Measurements from ENCODE around the gene VAV2.

The VAV2 gene

DNA sequence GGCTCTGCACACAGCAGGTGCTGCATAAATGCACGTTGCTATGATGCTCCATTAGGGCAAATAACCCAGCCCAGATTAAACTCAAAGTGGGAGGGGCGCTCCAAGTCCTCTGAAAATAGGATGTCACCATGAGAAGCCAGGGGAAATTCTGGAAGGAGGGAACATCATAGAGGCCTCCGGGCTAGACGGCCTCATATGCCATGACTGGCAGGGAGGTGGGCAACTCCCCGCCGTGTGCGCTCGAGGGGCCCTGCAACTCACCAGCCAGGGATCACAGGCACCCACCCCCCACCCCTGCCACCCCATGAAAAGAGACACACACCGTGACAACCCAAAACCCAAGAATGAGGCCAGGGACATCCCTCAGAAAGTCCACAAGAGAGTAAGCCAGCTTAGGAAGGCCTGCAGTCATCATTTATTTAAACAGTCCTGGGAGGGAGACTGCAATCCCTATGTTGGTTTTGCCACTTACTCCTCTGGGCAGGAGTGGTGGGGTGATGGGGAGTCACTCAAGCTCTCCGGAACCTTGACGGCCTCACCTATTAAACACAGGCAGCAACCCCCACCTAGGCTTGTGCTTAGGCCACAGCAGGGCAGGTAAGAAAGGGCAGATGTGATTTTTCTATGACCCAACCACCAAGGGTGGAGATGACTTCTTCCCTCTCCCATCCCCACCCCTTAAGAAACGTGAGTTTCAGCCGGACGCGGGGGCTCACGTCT is 4.0 kb downstream of the VAV2 start:
- Mint-ChIP-seq H3K9me3 (no peaks in the 10 kb centered on the region), H3K27me3 (ENCODE audit: low read depth, poor library complexity) (peaks cover 3% of the 10 kb centered on the region), H3K27ac (no peak overlapping the region), H3K36me3 (ENCODE audit: low read depth) (no peaks in the 10 kb centered on the region), H3K4me3 (peak overlapping the region; percentile 40), H3K4me1 (peaks cover 54% of the 10 kb centered on the region)
- no peak for DNase-seq
- TF ChIP-seq, protein P1, sequence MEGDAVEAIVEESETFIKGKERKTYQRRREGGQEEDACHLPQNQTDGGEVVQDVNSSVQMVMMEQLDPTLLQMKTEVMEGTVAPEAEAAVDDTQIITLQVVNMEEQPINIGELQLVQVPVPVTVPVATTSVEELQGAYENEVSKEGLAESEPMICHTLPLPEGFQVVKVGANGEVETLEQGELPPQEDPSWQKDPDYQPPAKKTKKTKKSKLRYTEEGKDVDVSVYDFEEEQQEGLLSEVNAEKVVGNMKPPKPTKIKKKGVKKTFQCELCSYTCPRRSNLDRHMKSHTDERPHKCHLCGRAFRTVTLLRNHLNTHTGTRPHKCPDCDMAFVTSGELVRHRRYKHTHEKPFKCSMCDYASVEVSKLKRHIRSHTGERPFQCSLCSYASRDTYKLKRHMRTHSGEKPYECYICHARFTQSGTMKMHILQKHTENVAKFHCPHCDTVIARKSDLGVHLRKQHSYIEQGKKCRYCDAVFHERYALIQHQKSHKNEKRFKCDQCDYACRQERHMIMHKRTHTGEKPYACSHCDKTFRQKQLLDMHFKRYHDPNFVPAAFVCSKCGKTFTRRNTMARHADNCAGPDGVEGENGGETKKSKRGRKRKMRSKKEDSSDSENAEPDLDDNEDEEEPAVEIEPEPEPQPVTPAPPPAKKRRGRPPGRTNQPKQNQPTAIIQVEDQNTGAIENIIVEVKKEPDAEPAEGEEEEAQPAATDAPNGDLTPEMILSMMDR (IDR thresholded peaks at IDR 0.05) = no peak

DNA sequence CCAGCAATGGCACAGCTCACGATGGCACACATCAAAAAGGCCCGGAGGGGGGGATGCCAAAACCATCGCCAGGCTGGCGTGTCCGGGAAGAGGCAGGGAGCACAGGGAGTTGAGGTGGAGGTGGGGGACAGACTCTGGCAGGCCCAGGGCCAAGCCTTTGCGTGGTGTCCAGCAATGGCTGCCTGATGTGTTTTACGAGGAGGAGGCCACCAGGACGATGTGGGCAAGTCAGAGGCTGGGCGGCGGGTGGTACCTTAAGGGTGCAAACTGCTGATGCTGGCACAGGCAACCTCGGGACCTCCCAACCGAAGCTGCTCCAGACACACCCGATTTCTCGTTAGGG is 4.7 kb downstream of the VAV2 start:
- Mint-ChIP-seq H3K27me3 (ENCODE audit: low read depth, poor library complexity) (peaks cover 3% of the 10 kb centered on the region), H3K4me1 (peaks cover 61% of the 10 kb centered on the region), H3K36me3 (ENCODE audit: low read depth) (no peaks in the 10 kb centered on the region), H3K4me3 (no peak overlapping the region), H3K27ac (no peak overlapping the region), H3K9me3 (no peaks in the 10 kb centered on the region)
- TF ChIP-seq, protein P1 (IDR thresholded peaks at IDR 0.05) = no peak
- DNase-seq = no peak

DNA sequence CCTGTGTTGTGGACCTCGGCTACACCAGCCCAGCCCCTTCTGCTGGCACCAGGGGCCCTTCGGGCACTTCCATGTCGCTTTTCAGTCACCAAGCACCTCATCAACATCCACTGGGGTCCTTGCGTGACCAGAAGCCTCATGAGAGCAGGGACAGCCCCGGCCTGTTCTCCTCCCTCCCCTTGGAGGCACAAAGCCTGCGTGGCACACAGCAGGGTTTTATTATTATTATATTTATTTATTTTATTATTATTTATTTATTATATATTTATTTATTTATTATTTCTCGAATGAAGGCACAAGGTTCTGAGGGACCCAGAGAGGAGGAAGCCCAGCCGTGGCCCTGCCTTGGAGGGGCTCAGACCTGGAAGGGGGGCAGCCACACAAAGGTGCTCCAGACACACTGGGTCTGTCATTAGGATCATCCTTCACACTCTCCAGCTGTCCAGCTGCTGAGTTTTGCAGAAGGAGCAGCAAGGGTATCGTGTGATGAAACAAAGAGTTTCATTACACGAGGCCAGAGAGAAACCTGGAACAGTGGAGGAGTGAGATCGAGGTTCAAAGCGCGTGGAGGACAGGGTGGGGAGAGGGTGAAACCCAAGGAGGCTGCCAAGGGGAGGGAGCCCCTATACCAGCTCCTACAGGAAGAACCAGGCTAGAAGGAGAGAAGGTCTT is 5.2 kb downstream of the VAV2 start:
- TF ChIP-seq, protein P1 (IDR thresholded peaks at IDR 0.05) = no peak
- Mint-ChIP-seq H3K27me3 (ENCODE audit: low read depth, poor library complexity) (peaks cover 3% of the 10 kb centered on the region), H3K27ac (no peak overlapping the region), H3K9me3 (no peaks in the 10 kb centered on the region), H3K4me3 (no peak overlapping the region), H3K36me3 (ENCODE audit: low read depth) (no peaks in the 10 kb centered on the region), H3K4me1 (peaks cover 63% of the 10 kb centered on the region)
- DNase-seq = no peak

DNA sequence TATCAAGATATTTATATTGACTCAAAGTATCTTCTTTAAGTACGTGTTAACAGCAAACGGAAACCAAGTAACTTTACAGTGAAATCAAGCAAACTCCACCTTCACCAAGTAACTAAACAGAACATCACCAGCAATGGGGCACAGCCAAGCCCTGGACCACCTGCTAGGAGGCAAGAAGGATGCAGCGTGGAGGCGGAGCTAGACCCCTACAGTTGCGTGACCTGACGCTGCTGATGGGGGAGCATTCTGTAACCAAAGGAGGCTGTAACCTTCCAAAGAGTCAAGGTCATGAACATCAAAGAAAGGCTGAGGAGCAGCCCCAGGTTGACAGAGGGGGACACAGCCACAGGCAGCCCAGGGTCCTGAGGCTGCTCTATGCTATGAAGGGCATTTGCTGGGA is 6.1 kb downstream of the VAV2 start:
- Mint-ChIP-seq H3K4me3 (no peak overlapping the region), H3K4me1 (peaks cover 69% of the 10 kb centered on the region), H3K9me3 (no peaks in the 10 kb centered on the region), H3K27ac (no peak overlapping the region), H3K36me3 (ENCODE audit: low read depth) (no peaks in the 10 kb centered on the region), H3K27me3 (ENCODE audit: low read depth, poor library complexity) (peaks cover 3% of the 10 kb centered on the region)
- no peak for DNase-seq
- TF ChIP-seq, protein P1 (IDR thresholded peaks at IDR 0.05) = no peak

DNA sequence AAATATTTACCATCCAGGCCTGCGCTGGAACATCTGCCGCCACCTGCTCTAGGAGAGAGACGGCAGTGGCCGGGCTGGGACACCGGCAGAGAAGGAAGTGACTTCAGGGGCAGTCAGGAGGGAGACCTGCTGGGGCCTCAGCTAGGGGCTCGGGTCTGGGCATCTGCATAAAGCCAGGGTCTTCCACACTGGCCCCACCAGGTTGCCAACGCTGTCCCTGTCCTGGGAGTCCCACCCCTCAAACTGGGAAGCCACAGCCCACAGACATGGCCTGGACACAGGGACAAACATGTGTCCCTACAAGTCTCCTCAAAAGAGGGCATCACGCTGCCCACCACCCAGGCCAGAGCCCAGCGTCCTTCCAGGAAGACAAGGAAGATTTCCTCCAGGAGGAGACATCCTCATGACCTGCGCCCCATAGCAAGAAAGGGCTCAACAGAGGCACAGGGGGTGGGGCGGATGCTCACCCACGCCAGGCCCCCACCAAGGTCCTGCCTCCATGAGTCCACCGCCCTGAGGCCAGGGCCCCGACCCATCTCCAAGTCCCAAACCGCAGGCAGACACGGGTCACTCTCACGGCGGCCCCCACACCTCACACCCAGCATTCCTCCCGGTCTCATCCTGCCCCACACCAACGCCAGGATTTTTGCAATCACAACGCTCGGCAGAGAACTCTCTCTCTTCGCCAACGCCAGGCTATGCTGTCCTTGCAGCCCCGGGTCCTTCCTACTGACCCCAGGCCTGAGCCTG is 9.0 kb downstream of the VAV2 start:
- peaks cover 3% of the 10 kb centered on the region for H3K27me3 Mint-ChIP-seq (ENCODE audit: low read depth, poor library complexity)
- peak overlapping the region; percentile 90 for H3K27ac Mint-ChIP-seq
- DNase-seq = no peak
- H3K9me3 Mint-ChIP-seq = no peaks in the 10 kb centered on the region
- H3K36me3 Mint-ChIP-seq (ENCODE audit: low read depth) = no peaks in the 10 kb centered on the region
- no peak overlapping the region for H3K4me3 Mint-ChIP-seq
- H3K4me1 Mint-ChIP-seq = peaks cover 79% of the 10 kb centered on the region
- TF ChIP-seq, protein P1 (IDR thresholded peaks at IDR 0.05) = no peak
